Gastroesophageal sphincter (tissue), 3 donors: ENCODE data around the gene EFCAB5.

ENCODE experiments used
- POLR2AphosphoS5 ChIP-seq: sonication (generic); formaldehyde crosslinking; IDR thresholded peaks from one replicate; pipeline ENCODE4 v1.6.1; 2017; ENCODE audit warnings: antibody characterized with exemption
- TF ChIP-seq, protein P1 (sequence below), 4 experiments: fragments of 200-600 bp in 2 of 4; fragments of 450-650 bp in 2 of 4; sonication (generic) in 1 of 4; IDR thresholded peaks; one replicate each; pipeline ENCODE4 v1.5.1; 2017 to 2019; ENCODE audit warnings: antibody characterized with exemption in 4 of 4, mild to moderate bottlenecking in 2 of 4, moderate library complexity in 2 of 4

DNA sequence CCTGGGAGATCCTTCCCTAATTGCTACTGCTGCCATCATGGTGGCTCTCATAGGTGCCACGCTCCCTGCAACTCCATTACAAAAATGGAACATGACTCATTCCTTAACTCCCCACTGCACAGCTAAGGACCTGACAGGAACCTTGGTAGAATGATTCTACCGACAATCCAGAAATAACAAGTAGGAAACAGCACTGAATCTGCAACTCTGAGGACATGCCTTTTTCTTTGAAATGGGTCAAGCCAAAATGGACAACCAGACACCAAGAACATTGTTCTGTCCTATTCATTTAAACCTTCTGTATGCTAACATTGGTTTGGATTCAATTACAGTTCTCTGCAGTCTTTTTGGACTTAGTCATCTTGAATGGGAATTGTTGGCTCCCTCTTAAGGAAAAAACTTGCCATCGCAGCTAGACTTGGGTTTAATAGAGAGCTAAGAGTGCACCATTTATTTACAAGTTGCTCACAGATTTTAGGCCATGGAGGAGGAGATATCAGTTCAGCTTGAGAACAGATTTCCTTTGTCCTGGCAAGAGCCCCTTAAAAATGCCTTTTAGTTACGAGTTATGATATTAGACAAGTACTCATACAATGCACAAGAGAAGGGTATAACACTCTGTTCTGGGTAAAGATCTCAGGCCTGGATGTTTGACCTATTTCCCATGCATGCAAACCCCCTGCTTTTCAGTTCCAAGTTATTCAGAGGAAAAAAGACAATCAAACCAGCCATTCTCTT is 154.2 kb downstream of the EFCAB5 start:
- TF ChIP-seq, protein P1, sequence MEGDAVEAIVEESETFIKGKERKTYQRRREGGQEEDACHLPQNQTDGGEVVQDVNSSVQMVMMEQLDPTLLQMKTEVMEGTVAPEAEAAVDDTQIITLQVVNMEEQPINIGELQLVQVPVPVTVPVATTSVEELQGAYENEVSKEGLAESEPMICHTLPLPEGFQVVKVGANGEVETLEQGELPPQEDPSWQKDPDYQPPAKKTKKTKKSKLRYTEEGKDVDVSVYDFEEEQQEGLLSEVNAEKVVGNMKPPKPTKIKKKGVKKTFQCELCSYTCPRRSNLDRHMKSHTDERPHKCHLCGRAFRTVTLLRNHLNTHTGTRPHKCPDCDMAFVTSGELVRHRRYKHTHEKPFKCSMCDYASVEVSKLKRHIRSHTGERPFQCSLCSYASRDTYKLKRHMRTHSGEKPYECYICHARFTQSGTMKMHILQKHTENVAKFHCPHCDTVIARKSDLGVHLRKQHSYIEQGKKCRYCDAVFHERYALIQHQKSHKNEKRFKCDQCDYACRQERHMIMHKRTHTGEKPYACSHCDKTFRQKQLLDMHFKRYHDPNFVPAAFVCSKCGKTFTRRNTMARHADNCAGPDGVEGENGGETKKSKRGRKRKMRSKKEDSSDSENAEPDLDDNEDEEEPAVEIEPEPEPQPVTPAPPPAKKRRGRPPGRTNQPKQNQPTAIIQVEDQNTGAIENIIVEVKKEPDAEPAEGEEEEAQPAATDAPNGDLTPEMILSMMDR (IDR thresholded peaks at IDR 0.05): peak; percentile 8 to 47 (median 26)
- TF ChIP-seq POLR2AphosphoS5: no peak
